ENCODE data around the gene PMAIP1. TPM values are rescaled to one million over a fixed set of nuclear protein-coding genes. Genes with fewer than 3 reads are reported as not detected.

Gene PMAIP1
- total and polyA plus RNA-seq, 9 of the 15 experiments (the other 6 are each of a cell fraction or from before 2014, with no cell fraction given) = 8.0 to 22.9 (median 14.9) TPM

GRCh38 chr18:59861963-59862819, 37.6 kb upstream of the PMAIP1 start:
- no peak overlapping the region for H3K4me3 ChIP-seq
- H3K9ac ChIP-seq (ENCODE audit: insufficient read depth in 1 of 2, low read depth in 2 of 2, low read length in 2 of 2) = no peak overlapping the region
- H3K79me2 ChIP-seq (ENCODE audit: control insufficient read depth, insufficient read depth, low read length) = no peaks in the 10 kb centered on the region
- in situ Hi-C loops (cut with MboI) (no loop called here), intact Hi-C loops (cut with micrococcal nuclease) (no loop called here)
- no peaks in the 10 kb centered on the region for H3K9me3 ChIP-seq (replicated peaks; ENCODE audit: control insufficient read depth, insufficient read depth, low read depth, low read length)
- H3K4me1 ChIP-seq (replicated peaks in 1 of 2; ENCODE audit: control insufficient read depth in 2 of 2, insufficient read depth in 2 of 2, low read length in 2 of 2) = peaks cover 0 to 5% of the 10 kb centered on the region in 2 experiments; a peak in 2 of 5 replicates
- H3K9me1 ChIP-seq (ENCODE audit: control insufficient read depth, insufficient read depth, low read length) = no peaks in the 10 kb centered on the region
- no TSS peak for BruUV-seq (replicated peaks)
- no peak for ATAC-seq
- ChIA-PET POLR2A (no interaction called here), CTCF (ENCODE audit: low intra/inter-chr PET ratio) (no interaction called here)
- H2AFZ ChIP-seq (ENCODE audit: low read depth, low read length) = no peak overlapping the region
- no peaks in the 10 kb centered on the region for H3K36me3 ChIP-seq (ENCODE audit: control insufficient read depth, insufficient read depth, low read length)
- no peak overlapping the region for H3K4me2 ChIP-seq (ENCODE audit: insufficient read depth, low read length)
- TF ChIP-seq E2F5 (CRISPR knock-in tag; IDR thresholded peaks at IDR 0.05) (no peak), WHSC1 (IDR thresholded peaks at IDR 0.05; ENCODE audit: low read length) (no peak), TAF7 (tag; IDR thresholded peaks at IDR 0.05) (no peak), TEAD4 (IDR thresholded peaks at IDR 0.05; ENCODE audit: low read length) (no peak), TEAD4 (CRISPR knock-in tag; IDR thresholded peaks at IDR 0.05; ENCODE audit: borderline replicate concordance) (no peak), ZNF146 (CRISPR knock-in tag; IDR thresholded peaks at IDR 0.05; ENCODE audit: unreplicated experiment) (no peak), SOX6 (IDR thresholded peaks at IDR 0.05) (no peak), ZNF717 (CRISPR knock-in tag; IDR thresholded peaks at IDR 0.05) (no peak), E2F3 (CRISPR knock-in tag; IDR thresholded peaks at IDR 0.05) (no peak), FOXO4 (CRISPR knock-in tag; IDR thresholded peaks at IDR 0.05) (no peak), PHB2 (IDR thresholded peaks at IDR 0.05; ENCODE audit: low read depth) (no peak), ETS1 (conservative IDR thresholded peaks at IDR 0.05; ENCODE audit: control insufficient read depth, low read depth, low read length) (no peak), SRSF3 (IDR thresholded peaks at IDR 0.05; ENCODE audit: insufficient read depth, low read length) (no peak), FOXK1 (CRISPR knock-in tag; IDR thresholded peaks at IDR 0.05; ENCODE audit: borderline replicate concordance) (no peak)
- 19% methylated on average over 3 of the region's 7 CpGs for WGBS (ENCODE audit: insufficient coverage, low coverage, missing lambda C conversion rate)
- peaks cover 0 to 4% of the 10 kb centered on the region in 2 experiments; a peak in 1 of 5 replicates for H3K27me3 ChIP-seq (ENCODE audit: control insufficient read depth in 2 of 2, insufficient read depth in 2 of 2, low read length in 2 of 2)
- H3K27ac ChIP-seq (ENCODE audit: extremely low read depth, low read depth, low read length) = no peak overlapping the region
- H4K20me1 ChIP-seq (replicated peaks; ENCODE audit: control insufficient read depth, insufficient read depth, low read length) = no peaks in the 10 kb centered on the region
- DNase-seq (ENCODE audit: extremely low read depth in 1 of 4, low spot score in 3 of 4) = no peak
- no peak for FAIRE-seq
